Measurements from ENCODE around the gene C3orf85.

- TF ChIP-seq CTCF (IDR thresholded peaks at IDR 0.05) (no peak), POLR2A (IDR thresholded peaks at IDR 0.05) (no peak)
These were observed 42.2 kb downstream of the C3orf85 start for GRCh38 chr3:109178708-109179107.
